ENCODE results near the gene SPDL1. TPM values are rescaled to one million over a fixed set of nuclear protein-coding genes. Genes with fewer than 3 reads are reported as not detected.

The SPDL1 gene
- total and polyA plus RNA-seq, 2 of the 8 experiments (the other 6 are each of a cell fraction or from before 2014, with no cell fraction given), result 16.9 to 44.5 TPM

DNA sequence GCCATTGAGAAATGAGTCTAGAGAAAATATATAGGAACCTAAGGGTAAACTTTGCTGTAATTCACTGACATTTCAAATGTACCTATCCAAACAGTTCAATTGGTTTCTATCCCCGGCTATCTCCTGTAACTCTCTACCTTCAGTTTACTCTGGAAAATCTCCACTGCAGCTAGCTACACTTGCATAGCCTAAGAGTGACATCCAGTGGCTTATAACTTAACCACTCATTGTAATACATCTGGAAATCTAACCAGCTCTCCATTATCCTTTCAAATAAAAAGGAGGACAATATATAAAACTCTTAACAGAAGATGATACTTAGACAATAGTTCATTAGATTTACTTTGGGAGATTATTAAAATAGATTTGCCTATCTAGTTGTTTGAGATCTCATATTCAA, 35.3 kb upstream of the SPDL1 start:
- Histone ChIP-seq H3K14ac (ENCODE audit: insufficient read length) (no peak overlapping the region), H3K36me3 (ENCODE audit: control insufficient read depth in 2 of 4, insufficient read depth in 4 of 4, low read length in 3 of 4) (no peaks in the 10 kb centered on the region), H3K27me3 (replicated peaks in 1 of 4; ENCODE audit: control insufficient read depth in 3 of 4, extremely low read depth in 1 of 4, insufficient read depth in 3 of 4, low read length in 3 of 4) (no peaks in the 10 kb centered on the region), H2AFZ (ENCODE audit: low read length) (no peak overlapping the region), H3K4me2 (ENCODE audit: insufficient read depth in 1 of 2, low read depth in 2 of 2, low read length in 2 of 2) (no peak overlapping the region), H3K4me1 (replicated peaks in 1 of 4; ENCODE audit: control insufficient read depth in 3 of 4, insufficient read depth in 4 of 4, low read length in 3 of 4) (no peaks in the 10 kb centered on the region), H2BK20ac (ENCODE audit: low read length) (no peak overlapping the region), H4K91ac (replicated peaks; ENCODE audit: insufficient read length, low read length) (no peak overlapping the region), H2BK120ac (replicated peaks; ENCODE audit: low read depth, low read length) (no peak overlapping the region), H3K27ac (ENCODE audit: low read depth, low read length) (no peak overlapping the region), H3K23ac (ENCODE audit: insufficient read length) (no peak overlapping the region), H4K8ac (ENCODE audit: extremely low read depth, insufficient read depth, low read length) (no peak overlapping the region), H2BK5ac (ENCODE audit: low read depth, low read length) (no peak overlapping the region), H3K23me2 (ENCODE audit: low read depth, low read length) (no peaks in the 10 kb centered on the region), H2AK5ac (ENCODE audit: low read depth, low read length) (no peak overlapping the region), H3K9ac (replicated peaks in 1 of 4; ENCODE audit: extremely low read depth in 1 of 4, low read depth in 3 of 4, low read length in 3 of 4) (no peak overlapping the region), H3K4ac (replicated peaks; ENCODE audit: insufficient read length, low read depth, low read length) (no peak overlapping the region), H3K56ac (replicated peaks; ENCODE audit: insufficient read length, low read depth, low read length) (no peak overlapping the region), H3K9me3 (ENCODE audit: insufficient read depth in 2 of 2, low read depth in 1 of 2, low read length in 1 of 2) (no peaks in the 10 kb centered on the region), H4K20me1 (replicated peaks in 1 of 2; ENCODE audit: control insufficient read depth in 1 of 2, insufficient read depth in 2 of 2, low read length in 2 of 2) (no peaks in the 10 kb centered on the region), H4K5ac (ENCODE audit: insufficient read length, low read depth, low read length) (no peak overlapping the region), H2BK15ac (ENCODE audit: low read length) (no peak overlapping the region), H3K79me2 (ENCODE audit: control insufficient read depth in 1 of 2, insufficient read depth in 2 of 2, low read length in 2 of 2) (no peaks in the 10 kb centered on the region), H3K18ac (ENCODE audit: extremely low read depth, low read length) (no peak overlapping the region), H2BK12ac (ENCODE audit: low read depth, low read length) (no peak overlapping the region), H3K79me1 (ENCODE audit: low read depth, low read length) (no peaks in the 10 kb centered on the region), H3K4me3 (ENCODE audit: extremely low read depth in 1 of 4, insufficient read depth in 2 of 4, low read depth in 3 of 4, low read length in 4 of 4) (no peak overlapping the region)
- 71% methylated on average over 1 of the region's 1 CpG; no CpG with 5 or more reads in 1 of the 2 experiments for WGBS, 2 experiments (ENCODE audit: extremely low coverage in 1 of 2, insufficient coverage in 1 of 2, insufficient read length in 1 of 2, insufficient replicate concordance in 2 of 2, low coverage in 1 of 2, low lambda C conversion rate in 2 of 2, missing lambda C conversion rate in 1 of 2)
- ChIA-PET POLR2A (ENCODE audit: partially characterized antibody) (no interaction called here), CTCF (ENCODE audit: partially characterized antibody) (interaction anchor here (0.6 to 3.6 kb wide), 13 partner anchors 9 to 1772 kb away, joined by 3 to 12 read pairs (median 3); no protein-coding TSS in a partner anchor)
- no peak for DNase-seq (ENCODE audit: low read depth in 1 of 2, low spot score in 2 of 2)
- FAIRE-seq, result no peak
- TF ChIP-seq GABPA (IDR thresholded peaks at IDR 0.05; ENCODE audit: borderline replicate concordance, insufficient read depth, low read length) (no peak), MAFK (IDR thresholded peaks at IDR 0.05; ENCODE audit: low read depth, low read length) (no peak), RAD21 (IDR thresholded peaks at IDR 0.05 in 1 of 2, conservative IDR thresholded peaks at IDR 0.05 in 1 of 2; ENCODE audit: low read depth in 2 of 2, low read length in 2 of 2) (peak; percentile 82 to 83), POLR2A (IDR thresholded peaks at IDR 0.05; ENCODE audit: control extremely low read depth in 1 of 2, low read depth in 2 of 2, low read length in 2 of 2) (no peak)
- TF ChIP-seq, protein P1, sequence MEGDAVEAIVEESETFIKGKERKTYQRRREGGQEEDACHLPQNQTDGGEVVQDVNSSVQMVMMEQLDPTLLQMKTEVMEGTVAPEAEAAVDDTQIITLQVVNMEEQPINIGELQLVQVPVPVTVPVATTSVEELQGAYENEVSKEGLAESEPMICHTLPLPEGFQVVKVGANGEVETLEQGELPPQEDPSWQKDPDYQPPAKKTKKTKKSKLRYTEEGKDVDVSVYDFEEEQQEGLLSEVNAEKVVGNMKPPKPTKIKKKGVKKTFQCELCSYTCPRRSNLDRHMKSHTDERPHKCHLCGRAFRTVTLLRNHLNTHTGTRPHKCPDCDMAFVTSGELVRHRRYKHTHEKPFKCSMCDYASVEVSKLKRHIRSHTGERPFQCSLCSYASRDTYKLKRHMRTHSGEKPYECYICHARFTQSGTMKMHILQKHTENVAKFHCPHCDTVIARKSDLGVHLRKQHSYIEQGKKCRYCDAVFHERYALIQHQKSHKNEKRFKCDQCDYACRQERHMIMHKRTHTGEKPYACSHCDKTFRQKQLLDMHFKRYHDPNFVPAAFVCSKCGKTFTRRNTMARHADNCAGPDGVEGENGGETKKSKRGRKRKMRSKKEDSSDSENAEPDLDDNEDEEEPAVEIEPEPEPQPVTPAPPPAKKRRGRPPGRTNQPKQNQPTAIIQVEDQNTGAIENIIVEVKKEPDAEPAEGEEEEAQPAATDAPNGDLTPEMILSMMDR (IDR thresholded peaks at IDR 0.05; ENCODE audit: control extremely low read depth in 1 of 3, insufficient read depth in 1 of 3, low read depth in 1 of 3, low read length in 3 of 3), result peak in 2 of 3 experiments; percentile 33 to 35; a peak in 2 of 4 replicates
